ENCODE data around the gene ULBP2. TPM values are rescaled to one million over a fixed set of nuclear protein-coding genes. Genes with fewer than 3 reads are reported as not detected.

ULBP2 gene
- total RNA-seq, 1 experiment from 2014 or later, result 4.9 TPM

DNA sequence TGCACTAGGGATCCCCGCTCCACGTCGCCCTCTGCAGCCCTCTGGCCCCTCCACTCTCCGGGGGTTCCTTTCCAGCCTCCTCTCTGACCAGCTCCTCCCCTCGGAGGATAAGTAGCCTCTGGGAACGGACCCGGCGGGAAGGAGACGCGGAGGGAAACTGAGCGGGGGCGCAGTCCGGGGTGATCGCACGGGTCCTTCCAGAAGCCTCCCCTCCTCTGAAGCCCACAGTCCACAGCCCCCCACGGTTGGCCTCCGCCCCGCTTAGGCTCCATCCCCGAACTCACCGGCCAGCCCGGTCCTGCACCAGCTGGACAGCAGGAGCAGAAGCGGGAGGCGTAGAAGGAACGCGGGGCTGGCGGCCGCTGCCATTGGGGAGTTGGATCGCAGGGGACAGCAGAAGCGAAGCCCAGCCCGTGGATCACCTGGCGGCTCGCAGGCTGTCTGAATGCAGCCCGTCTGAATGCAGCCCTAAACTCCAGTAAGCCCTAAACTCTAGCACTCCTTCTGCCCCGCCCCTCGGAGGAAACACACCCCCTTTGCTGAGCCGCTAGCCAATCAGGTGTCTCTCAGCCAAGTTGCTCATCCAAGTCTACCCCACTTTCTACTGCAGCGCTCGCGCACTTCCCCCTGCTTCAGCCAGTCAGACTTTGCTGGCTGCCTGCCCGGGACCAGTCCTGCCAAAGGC lies 19.0 kb upstream of the ULBP2 start, which contains the start of gene RAET1G:
Gene RAET1G, minus strand, starts transcription at position 480 of the 685 bp plus-strand sequence. Its CDS starts 111 bp downstream, at position 369.
- Histone ChIP-seq H3K4me1 (no peaks in the 10 kb centered on the region), H3K9me3 (no peaks in the 10 kb centered on the region), H3K36me3 (ENCODE audit: control insufficient read depth, insufficient read depth, low read length) (no peaks in the 10 kb centered on the region), H3K27me3 (replicated peaks; ENCODE audit: control insufficient read depth, insufficient read depth, low read length) (peaks cover 1% of the 10 kb centered on the region), H3K4me3 (ENCODE audit: low read depth, low read length) (peak within 1 kb of the TSS; percentile 32)
- peak; percentile 88 to 92 for DNase-seq
- Mint-ChIP-seq H3K36me3 (ENCODE audit: insufficient read depth, unreplicated experiment) (no peaks in the 10 kb centered on the region), H3K9me3 (ENCODE audit: unreplicated experiment) (no peaks in the 10 kb centered on the region), H3K27ac (ENCODE audit: unreplicated experiment) (no peak within 1 kb of the TSS), H3K4me3 (ENCODE audit: unreplicated experiment) (peak within 1 kb of the TSS; percentile 81), H3K4me1 (ENCODE audit: low read depth, unreplicated experiment) (peaks cover 7% of the 10 kb centered on the region), H3K27me3 (ENCODE audit: insufficient read depth, unreplicated experiment) (peaks cover 32% of the 10 kb centered on the region)
- intact Hi-C loops (cut with micrococcal nuclease; ENCODE audit: unreplicated experiment), result loop anchor here (5.0 kb wide), 1 partner anchor 40 kb away; no protein-coding TSS in a partner anchor
- TF ChIP-seq, protein P1, sequence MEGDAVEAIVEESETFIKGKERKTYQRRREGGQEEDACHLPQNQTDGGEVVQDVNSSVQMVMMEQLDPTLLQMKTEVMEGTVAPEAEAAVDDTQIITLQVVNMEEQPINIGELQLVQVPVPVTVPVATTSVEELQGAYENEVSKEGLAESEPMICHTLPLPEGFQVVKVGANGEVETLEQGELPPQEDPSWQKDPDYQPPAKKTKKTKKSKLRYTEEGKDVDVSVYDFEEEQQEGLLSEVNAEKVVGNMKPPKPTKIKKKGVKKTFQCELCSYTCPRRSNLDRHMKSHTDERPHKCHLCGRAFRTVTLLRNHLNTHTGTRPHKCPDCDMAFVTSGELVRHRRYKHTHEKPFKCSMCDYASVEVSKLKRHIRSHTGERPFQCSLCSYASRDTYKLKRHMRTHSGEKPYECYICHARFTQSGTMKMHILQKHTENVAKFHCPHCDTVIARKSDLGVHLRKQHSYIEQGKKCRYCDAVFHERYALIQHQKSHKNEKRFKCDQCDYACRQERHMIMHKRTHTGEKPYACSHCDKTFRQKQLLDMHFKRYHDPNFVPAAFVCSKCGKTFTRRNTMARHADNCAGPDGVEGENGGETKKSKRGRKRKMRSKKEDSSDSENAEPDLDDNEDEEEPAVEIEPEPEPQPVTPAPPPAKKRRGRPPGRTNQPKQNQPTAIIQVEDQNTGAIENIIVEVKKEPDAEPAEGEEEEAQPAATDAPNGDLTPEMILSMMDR (IDR thresholded peaks at IDR 0.05; ENCODE audit: insufficient read depth in 1 of 2, low read depth in 1 of 2, low read length in 1 of 2, severe bottlenecking in 1 of 2, unreplicated experiment in 1 of 2), result no peak
- ChIA-PET POLR2A (no interaction called here), CTCF (no interaction called here)
- no TSS peak for BruUV-seq (replicated peaks)

DNA sequence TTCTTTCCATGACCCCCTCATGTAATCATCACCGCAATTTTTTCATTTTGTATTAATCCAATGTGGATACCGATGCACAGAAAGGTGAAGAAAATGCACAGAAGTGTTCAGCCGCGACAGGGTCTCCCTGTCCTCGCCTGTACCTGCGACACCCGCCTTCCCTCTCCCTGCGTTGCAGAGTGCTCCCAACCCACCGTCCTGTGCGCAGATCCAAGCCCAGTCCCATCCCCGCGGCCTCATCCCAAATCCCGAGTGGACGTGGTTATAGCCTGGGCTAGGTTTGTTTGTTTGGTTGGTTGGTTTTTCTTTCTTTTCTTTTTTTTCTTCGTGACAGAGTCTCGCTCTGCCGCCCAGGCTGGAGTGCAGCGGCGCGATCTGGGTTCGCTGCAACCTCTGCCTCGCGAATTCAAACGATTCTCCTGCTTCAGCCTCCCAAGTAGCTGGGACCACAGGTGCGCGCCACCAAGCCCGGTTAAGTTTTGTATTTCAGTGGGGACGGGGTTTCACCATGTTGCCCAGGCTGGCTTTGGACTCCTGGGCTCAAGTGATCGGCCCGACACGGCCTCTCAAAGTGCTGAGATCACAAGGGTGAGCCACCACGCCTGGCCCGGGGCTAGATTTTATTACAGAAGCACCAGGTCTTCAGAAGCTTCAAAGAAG lies 18.4 kb upstream of the ULBP2 start:
- TF ChIP-seq, protein P1 (IDR thresholded peaks at IDR 0.05; ENCODE audit: insufficient read depth in 1 of 2, low read depth in 1 of 2, low read length in 1 of 2, severe bottlenecking in 1 of 2, unreplicated experiment in 1 of 2), result no peak
- Histone ChIP-seq H3K27me3 (replicated peaks; ENCODE audit: control insufficient read depth, insufficient read depth, low read length) (peaks cover 1% of the 10 kb centered on the region), H3K4me3 (ENCODE audit: low read depth, low read length) (peak overlapping the region; percentile 32), H3K4me1 (no peaks in the 10 kb centered on the region), H3K36me3 (ENCODE audit: control insufficient read depth, insufficient read depth, low read length) (no peaks in the 10 kb centered on the region), H3K9me3 (no peaks in the 10 kb centered on the region)
- no peaks in the 10 kb centered on the region for H3K36me3 Mint-ChIP-seq (ENCODE audit: insufficient read depth, unreplicated experiment)
- H3K4me1 Mint-ChIP-seq (ENCODE audit: low read depth, unreplicated experiment), result peaks cover 7% of the 10 kb centered on the region
- ChIA-PET CTCF (no interaction called here), POLR2A (no interaction called here)
- no peak overlapping the region for H3K27ac Mint-ChIP-seq (ENCODE audit: unreplicated experiment)
- intact Hi-C loops (cut with micrococcal nuclease; ENCODE audit: unreplicated experiment), result loop anchor here (5.0 kb wide), 1 partner anchor 41 kb away; no protein-coding TSS in a partner anchor
- no peaks in the 10 kb centered on the region for H3K9me3 Mint-ChIP-seq (ENCODE audit: unreplicated experiment)
- BruUV-seq (replicated peaks), result no TSS peak
- H3K4me3 Mint-ChIP-seq (ENCODE audit: unreplicated experiment), result peak overlapping the region; percentile 81
- no peak for DNase-seq
- peaks cover 36% of the 10 kb centered on the region for H3K27me3 Mint-ChIP-seq (ENCODE audit: insufficient read depth, unreplicated experiment)

DNA sequence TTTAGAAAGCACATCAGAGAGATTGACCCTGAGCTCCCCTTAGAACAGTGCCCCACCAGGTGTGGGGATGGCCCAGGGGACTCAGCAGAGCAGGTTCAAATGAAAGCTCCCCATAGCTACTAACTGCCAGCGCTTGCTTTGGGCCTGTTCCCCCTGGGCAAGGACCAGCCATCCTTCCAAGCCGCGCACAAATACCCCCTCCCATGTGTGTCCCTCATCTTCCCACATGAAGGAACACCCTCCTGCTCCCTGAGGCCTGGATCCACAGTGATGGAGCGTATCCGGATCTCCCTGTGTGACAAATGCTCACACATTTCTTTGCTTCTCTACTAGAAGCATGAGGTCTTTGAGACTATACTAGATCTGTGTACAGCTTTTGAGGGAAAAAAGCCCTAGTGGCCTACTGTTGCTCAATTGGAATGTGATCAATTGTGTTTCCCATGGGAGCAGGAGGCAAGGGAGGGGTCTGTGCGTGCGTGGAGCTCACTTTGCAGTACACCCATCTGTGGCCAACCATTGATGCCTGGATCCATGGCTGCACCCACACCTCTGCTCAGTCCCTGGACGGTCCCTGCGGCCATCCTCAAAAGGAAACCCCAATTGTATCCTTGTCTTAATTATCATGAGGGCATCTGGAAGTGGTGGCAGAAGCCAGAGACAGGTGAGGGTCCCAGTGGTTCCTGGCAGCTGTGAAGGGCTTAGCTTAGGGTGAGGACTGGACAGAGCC lies 17.4 kb upstream of the ULBP2 start:
- H3K4me1 Mint-ChIP-seq (ENCODE audit: low read depth, unreplicated experiment), result peaks cover 7% of the 10 kb centered on the region
- CTCF ChIA-PET, result interaction anchor here (1.5 kb wide), 1 partner anchor 84 kb away, joined by 10 read pairs; no protein-coding TSS in a partner anchor
- TF ChIP-seq, protein P1 (IDR thresholded peaks at IDR 0.05; ENCODE audit: insufficient read depth in 1 of 2, low read depth in 1 of 2, low read length in 1 of 2, severe bottlenecking in 1 of 2, unreplicated experiment in 1 of 2), result no peak
- H3K27ac Mint-ChIP-seq (ENCODE audit: unreplicated experiment), result no peak overlapping the region
- intact Hi-C loops (cut with micrococcal nuclease; ENCODE audit: unreplicated experiment), result loop anchor here (5.0 kb wide), 1 partner anchor 42 kb away; no protein-coding TSS in a partner anchor
- H3K27me3 ChIP-seq (replicated peaks; ENCODE audit: control insufficient read depth, insufficient read depth, low read length), result peaks cover 1% of the 10 kb centered on the region
- no peaks in the 10 kb centered on the region for H3K36me3 ChIP-seq (ENCODE audit: control insufficient read depth, insufficient read depth, low read length)
- no TSS peak for BruUV-seq (replicated peaks)
- H3K27me3 Mint-ChIP-seq (ENCODE audit: insufficient read depth, unreplicated experiment), result peaks cover 37% of the 10 kb centered on the region
- no peaks in the 10 kb centered on the region for H3K36me3 Mint-ChIP-seq (ENCODE audit: insufficient read depth, unreplicated experiment)
- H3K4me1 ChIP-seq, result no peaks in the 10 kb centered on the region
- DNase-seq, result peak in 1 of 2 experiments; percentile 12
- no peak overlapping the region for H3K4me3 ChIP-seq (ENCODE audit: low read depth, low read length)
- H3K4me3 Mint-ChIP-seq (ENCODE audit: unreplicated experiment), result peak overlapping the region; percentile 75
- POLR2A ChIA-PET, result no interaction called here
- no peaks in the 10 kb centered on the region for H3K9me3 ChIP-seq
- no peaks in the 10 kb centered on the region for H3K9me3 Mint-ChIP-seq (ENCODE audit: unreplicated experiment)

All from Caco-2 (cell line).